IPS-NIHi7 (cell line): ENCODE results near the gene SYTL3.
"Not testable (repeated sequence)": the region's sequence is repeated elsewhere in the genome, so short reads cannot be mapped to it uniquely, and the experiment has no call there.

Experiments
- DNase-seq: peaks from one replicate; pipeline ENCODE4 v3.0.0; 2012; ENCODE audit warnings: mixed read lengths; ENCODE audit errors: extremely low spot score

Gene SYTL3

DNA sequence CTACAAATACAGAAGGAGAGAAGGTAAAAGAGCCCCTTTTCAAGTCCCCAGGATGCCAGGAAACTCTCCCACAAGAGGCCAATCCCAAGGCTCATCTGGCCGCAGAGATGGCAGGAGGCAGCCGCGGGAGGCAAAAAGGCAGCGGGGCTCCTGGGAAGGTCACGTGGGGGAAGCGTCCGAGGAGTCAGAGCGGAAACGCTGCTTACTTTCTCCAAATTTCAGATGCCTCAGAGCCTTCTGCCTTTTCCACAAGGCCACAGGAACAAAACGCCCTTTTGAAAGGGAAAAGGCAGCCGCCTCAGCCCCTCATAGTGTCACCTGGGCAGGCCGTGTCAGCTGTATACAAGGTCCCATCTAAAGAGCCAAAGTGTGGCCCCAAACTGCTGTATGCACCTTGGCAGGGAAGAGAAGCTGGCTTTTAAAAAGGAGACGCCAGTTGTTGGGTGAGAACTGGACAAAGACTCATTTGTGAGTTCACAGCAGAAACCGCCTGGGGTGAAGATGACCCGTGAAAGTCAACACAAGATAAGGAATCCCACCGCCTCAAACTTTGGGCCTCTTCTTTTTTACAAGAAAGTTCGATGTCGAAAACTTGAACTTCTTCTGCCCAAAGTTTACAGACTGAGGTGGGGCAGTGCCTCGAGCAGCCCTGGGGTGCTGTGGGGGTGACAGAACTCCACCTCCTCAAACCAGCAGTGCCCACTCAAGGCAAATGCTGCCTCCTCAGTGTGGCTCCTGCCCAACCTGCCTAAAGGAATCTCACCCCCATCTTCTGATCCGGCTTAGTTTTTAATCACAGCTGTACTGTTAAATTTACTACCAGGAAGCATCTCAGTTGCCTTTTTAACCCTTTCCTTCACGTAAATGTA lies 124.0 kb downstream of the SYTL3 start:
- DNase-seq: no peak

DNA sequence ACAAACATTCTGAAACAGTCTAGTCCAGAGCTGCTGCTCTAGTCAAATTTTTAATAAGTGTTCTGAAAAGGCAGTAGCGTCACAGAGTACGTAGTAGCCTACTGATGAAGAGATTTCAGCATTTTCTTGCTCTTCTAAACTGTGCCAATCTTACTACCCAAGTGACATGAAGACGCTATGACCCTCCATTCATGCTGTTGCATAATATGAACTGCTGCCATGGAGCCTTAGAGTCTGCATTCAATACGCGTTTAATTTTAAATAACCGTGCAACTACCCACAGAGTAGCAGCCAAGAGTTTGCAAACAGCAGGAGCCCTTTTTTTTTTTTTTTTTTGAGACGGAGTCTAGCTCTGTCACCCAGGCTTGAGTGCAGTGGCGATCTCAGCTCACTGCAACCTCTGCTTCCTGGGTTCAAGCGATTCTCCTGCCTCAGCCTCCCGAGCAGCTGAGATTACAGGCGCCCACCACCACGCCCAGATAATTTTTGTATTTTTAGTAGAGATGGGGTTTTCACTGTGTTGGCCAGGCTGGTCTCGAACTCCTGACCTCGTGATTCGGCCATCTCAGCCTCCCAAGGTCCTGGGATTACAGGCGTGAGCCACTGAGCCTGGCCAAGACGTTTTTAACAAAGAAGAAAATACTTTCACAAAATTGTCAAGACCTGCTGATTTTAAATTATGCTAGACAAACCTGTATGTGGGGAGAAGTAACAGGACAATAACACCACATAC lies 125.0 kb downstream of the SYTL3 start:
- no peak for DNase-seq

- no peak for DNase-seq
Observed at GRCh38 chr6:158775832-158776231, 126.0 kb downstream of the SYTL3 start.

GRCh38 chr6:158776737-158777136 lies 126.9 kb downstream of the SYTL3 start:
- no peak for DNase-seq

- no peak for DNase-seq
Observed at GRCh38 chr6:158777510-158777909, 127.7 kb downstream of the SYTL3 start.

GRCh38 chr6:158778005-158778527 lies 128.2 kb downstream of the SYTL3 start:
- DNase-seq: no peak

DNA sequence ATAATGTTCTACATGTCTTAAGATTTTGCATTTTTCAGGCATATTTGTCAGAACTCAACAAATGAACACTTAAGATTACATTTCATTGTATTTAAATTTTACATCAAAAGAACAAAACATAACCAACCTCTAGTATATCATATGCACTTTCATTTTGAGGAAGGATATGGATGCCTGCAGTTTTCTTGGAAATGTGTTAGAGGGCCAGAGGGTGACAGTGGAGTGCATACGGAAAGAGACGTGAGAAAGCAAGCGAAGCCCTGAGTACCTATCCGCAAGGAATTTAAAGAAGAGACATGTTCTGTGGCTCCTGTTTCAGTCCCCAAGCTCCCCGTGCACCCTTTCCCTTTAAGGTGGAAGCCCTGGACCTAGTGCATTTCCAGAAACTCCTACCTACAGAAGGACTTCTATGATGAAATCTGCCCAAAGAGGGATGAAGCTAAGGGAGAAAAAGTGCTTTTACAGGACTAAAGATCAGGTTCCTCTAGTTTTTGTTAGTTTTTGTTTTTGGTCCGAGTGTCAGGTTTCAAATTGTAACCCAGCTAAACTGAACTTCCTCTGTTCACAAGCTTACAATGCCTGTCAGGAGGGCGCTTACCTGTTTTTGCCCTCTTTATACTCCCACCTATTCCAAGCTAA lies 130.5 kb downstream of the SYTL3 start:
- DNase-seq: no peak

DNA sequence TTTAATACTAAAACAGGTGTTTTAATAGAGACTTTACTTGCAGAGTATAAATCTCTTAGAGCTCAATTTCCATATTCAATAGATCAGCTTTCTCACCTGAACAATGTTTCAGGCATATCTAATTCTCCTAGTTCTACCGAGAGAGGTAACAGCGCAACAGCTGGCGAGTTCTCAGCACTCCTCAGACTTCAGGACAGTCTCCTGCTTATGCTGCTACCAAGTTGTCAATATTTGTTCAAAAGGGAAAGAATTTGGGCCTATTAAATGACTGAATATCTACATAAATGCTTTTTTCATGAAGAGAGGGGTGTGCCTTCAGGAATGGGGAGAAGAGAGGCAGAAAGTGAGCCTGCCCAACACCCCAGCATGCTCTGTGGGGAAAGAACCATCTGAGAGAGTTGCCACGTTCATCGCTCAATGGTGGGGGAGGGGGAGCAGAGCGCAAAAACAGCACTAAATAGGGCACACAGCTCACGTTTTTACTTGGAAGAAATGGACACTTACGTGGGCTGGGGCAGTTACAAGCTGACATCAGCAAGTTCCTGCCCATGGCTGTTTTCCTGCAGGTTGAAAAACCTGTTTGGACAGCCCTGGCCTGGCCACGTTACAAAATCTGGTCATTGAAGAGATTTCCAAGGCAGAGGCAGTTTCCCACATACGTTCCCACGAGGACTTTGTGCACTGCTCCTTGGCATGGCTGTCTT lies 131.3 kb downstream of the SYTL3 start:
- no peak for DNase-seq

- no peak for DNase-seq
Observed at GRCh38 chr6:158781692-158782373, 132.0 kb downstream of the SYTL3 start.

DNA sequence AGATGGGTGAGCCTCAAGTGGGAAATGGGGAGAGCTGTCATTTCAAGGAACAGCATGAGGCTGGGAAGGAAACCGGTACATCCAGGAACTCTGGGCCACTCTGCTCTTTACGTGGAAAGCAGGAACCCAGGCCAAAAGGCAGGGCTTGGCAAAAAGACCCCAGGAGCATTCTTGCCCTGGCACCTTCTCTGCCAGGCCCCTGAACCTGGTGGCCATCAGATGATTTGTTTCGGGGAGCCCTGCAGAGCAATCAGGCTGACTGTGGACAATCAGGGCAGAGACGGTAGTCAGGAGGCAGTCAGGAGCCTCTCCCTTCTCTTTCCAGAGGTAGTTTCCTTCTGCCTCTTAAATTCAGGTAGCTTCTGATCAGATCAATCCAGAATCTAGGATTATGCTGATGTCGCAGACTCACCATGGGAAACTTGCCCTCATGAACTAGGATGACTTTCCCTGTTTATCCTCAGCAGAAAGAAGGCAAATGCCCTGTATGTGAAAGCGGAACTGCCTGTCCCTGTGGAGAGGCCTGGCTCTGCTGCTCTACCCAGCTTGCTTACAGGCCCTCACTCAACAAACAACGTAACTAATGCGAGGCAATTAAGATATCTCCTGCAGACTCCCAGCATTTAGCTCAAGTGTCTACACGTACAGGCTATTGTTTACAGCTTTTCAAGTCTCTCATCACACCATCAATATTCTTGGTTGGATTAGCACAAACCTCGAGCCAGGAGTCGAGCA lies 132.7 kb downstream of the SYTL3 start:
- DNase-seq: no peak

DNA sequence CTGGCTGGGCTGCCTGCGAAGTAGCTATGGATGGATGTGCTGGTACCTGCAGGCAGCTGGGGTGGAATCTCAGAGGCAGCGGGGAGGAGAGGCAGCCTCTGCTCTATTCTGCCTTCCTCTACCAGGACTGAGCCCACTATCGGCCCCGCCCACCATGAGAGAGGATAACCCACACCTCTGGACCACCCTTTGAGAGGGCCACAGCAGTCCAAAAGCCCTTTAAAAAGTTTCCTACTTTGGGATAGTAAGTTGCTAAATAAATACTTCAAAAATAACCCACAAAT lies 133.3 kb downstream of the SYTL3 start:
- no peak for DNase-seq

DNA sequence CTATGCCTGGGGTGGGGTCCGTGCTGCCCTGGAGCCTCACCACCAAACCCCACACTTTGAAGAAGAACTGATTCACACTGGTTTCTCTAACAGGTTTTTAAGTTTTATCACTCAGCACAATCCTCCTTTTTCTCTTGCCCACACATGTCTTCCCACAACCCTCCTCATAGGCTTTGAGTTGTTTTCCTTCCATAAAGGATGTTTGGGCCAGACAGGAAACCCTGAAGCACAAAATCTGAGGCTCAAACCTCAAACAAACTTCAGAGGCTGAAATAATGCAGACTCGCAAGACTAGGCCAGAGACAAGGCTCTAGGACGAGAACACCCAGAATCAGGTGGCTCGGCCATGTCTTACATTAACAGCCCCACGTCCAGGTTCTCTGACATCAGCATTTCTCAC lies 134.0 kb downstream of the SYTL3 start:
- no peak for DNase-seq

- DNase-seq: no peak
Observed at GRCh38 chr6:158784505-158784904, 134.7 kb downstream of the SYTL3 start.

GRCh38 chr6:158785036-158785435 lies 135.2 kb downstream of the SYTL3 start:
- no peak for DNase-seq

DNA sequence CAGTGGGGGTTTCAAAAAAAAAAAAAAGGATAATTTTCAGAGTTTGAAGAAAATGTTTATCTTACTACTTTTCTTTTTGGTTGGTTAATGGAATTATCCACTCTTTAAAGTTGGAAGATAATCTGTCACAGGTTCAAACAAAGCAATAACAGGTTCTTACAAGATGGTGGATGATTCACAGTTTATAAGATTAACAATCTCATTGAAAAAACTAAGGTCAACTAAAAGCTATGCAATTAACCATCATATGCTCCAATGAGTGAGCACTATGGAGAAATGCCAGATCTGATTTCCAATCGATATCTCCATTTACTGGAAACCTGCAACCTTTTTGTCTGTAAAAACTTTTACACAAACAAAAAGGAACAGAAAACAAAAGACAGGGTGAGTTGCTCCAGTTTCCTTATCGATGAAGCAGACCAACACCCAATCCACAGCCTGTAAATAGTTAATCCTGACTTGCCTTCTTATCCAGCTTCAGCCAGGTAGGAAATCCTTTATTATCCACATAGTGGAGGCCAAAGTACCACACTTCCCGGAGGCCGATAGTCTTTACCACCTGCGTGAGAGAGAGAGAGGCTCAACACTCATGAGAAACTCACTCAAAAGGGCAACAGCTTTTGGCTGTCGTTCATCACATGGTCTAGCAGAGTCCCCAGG lies 136.9 kb downstream of the SYTL3 start:
- DNase-seq: no peak

GRCh38 chr6:158787395-158787794 lies 137.5 kb downstream of the SYTL3 start:
- no peak for DNase-seq

- DNase-seq: no peak
Observed at GRCh38 chr6:158789115-158789917, 139.5 kb downstream of the SYTL3 start.

DNA sequence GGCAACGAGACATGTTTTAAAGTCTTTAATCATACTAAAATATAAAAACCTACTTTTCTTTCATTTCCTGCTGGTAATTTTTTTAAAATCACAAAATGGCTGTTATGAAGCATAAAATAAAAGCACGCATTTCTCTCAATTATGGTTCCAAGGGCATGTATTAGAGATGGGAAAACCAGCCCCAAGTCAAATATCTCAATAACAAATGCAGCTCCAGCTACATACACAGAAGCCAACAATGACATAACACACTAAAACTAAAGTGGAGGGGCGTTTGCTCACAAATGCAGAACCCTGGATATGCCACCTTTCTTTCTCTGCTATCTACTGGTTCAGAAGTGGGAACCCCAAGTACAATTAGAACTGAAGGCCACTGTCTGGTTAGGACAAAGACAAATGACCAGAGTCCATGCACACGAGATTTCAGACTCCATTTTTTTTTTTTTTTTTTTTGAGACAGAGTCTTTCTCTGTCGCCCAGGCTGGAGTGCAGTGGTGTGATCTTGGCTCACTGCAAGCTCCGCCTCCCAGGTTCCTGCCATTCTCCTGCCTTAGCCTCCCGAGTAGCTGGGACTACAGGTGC lies 141.5 kb downstream of the SYTL3 start:
- no peak for DNase-seq

- not testable (repeated sequence) for DNase-seq
Observed at GRCh38 chr6:158792505-158792904, 142.7 kb downstream of the SYTL3 start.
